WI38 (cell line): ENCODE results near the gene SPOCK1.

ENCODE experiments used
- H3K4me3 ChIP-seq: 2 replicates; pipeline ENCODE4 v1.5.1; 2011; ENCODE audit warnings: low read depth, mild to moderate bottlenecking, control low read depth, low read length
- TF ChIP-seq, protein P1 (sequence below): IDR thresholded peaks from 2 replicates; pipeline ENCODE4 v1.5.1; 2012; ENCODE audit warnings: low read depth, mild to moderate bottlenecking, control low read depth, low read length

SPOCK1 gene

DNA sequence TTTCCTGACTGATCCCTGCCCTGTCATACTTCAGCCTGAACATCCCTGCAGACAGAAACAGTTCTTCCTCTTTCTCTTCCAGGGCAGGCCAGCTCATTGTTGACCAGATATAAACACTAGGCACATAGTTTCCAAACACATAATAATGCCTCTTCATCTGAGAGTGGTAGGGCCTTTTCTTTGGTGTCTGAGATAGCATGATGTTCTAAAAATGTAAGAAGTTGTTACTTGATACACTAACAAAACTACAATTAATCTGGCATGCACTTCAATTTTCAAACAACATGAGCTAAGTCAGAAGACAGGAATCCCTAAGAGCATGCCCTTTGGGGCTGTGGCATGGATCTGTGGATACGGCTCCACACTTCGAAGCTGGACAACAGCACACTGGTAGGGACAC lies 246.6 kb downstream of the SPOCK1 start:
- no peak overlapping the region for H3K4me3 ChIP-seq
- TF ChIP-seq, protein P1, sequence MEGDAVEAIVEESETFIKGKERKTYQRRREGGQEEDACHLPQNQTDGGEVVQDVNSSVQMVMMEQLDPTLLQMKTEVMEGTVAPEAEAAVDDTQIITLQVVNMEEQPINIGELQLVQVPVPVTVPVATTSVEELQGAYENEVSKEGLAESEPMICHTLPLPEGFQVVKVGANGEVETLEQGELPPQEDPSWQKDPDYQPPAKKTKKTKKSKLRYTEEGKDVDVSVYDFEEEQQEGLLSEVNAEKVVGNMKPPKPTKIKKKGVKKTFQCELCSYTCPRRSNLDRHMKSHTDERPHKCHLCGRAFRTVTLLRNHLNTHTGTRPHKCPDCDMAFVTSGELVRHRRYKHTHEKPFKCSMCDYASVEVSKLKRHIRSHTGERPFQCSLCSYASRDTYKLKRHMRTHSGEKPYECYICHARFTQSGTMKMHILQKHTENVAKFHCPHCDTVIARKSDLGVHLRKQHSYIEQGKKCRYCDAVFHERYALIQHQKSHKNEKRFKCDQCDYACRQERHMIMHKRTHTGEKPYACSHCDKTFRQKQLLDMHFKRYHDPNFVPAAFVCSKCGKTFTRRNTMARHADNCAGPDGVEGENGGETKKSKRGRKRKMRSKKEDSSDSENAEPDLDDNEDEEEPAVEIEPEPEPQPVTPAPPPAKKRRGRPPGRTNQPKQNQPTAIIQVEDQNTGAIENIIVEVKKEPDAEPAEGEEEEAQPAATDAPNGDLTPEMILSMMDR: no peak

DNA sequence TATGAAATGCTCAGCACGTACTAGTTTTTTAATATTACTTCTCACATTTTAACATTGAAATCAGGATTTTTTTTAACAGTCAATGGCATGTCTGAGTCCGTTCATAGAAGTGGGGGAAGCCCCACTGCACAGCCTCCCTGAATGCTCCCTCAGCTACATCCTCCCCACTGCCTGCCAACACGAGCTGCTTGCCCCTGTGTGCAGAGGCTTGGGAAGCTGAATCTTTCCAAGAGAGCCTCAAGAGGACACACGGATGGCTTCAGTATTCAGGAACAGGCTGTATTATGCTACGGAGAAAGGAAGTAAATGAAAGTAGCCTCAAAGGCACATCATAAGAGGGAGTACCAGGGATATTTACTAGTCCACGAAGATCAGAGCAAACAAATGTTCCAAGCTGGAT lies 248.7 kb downstream of the SPOCK1 start:
- H3K4me3 ChIP-seq: no peak overlapping the region
- TF ChIP-seq, protein P1: no peak

DNA sequence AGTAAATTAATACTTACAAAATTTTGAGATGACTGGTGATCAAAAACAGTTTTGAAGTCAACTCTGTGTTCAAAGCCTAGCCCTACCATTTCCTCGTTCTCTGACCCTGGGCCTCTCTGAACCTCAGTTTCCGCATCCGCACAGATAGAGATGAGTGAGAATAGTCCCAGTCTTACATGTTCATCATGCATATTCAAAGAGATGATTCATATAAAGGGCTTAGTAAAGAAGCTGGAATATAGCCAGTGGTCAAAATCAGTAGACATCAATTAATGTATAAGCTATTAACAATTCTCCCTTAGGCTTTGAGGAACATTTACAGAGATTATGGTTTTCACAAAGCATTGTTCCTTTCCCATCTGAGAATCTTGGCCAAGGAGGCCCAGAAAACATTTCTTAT lies 250.6 kb downstream of the SPOCK1 start:
- TF ChIP-seq, protein P1: no peak

DNA sequence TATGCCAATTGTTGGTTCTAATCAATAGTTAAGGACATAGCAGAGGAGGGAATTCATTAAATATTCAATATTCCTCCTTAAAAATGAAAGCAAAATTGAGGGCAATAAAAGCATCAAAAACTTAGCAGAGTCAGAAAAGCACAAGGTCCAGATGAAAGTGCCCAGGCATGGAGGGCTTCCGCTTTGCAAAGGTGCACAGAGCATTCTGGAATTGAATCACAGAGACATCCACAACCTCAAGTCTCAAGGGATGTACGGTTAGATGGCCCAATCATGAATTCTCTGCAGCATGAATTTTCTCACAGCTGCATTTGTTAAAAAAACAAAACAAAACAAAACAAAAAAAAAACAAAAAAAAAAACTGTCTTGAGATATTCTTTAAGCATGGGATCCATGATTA lies 253.7 kb downstream of the SPOCK1 start:
- H3K4me3 ChIP-seq: no peak overlapping the region
- TF ChIP-seq, protein P1: no peak

More for the DNA sequence above, 250.6 kb downstream of the SPOCK1 start:
- no peak overlapping the region for H3K4me3 ChIP-seq

DNA sequence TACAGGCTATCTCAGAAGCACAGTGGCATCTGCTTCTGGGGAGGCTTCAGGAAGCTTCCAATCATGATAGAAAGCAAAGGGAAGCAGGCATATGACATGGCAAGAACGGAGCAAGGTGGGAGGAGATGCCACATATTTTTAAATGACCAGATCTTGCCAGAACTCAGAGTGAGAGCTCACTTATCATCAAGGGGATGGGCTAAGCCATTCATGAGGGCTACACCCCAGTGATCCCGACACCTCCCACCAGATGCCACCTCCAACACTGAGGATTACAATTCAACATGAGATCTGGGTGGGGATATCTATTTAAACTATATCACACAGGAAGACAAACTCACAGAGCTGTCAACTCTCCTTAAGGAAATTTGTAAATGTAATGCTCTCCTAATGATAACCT lies 258.8 kb downstream of the SPOCK1 start:
- no peak overlapping the region for H3K4me3 ChIP-seq
- TF ChIP-seq, protein P1: no peak

DNA sequence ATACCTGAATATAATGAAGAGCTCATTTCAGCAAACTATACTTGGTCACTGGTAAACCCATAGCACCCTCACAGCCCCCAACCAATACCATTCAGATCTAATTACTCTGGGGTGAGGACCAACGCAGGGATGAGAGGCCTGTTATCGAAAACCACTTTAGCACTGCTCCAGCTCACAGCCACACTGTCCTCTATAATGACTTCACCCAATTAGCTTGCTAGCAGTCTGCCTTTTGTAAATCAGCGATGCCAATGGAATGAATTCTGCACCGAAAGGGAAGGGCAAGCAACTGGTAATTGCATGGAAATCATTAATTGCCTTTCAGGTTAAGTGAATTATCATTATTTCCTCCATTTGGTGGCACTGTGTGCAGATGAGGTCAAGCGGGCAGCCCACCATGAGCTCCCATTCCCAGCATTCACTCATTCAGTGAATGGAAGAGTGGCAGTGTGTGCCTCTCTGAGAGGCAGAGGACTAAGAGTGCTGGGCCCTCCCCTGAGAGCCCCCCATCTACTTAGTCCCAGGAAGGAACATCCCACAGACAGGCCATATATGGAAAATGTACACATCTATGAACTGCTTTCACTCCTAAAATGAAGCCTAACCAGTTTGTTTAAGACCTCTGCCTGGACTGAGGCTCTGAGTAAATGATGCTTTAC lies 262.1 kb downstream of the SPOCK1 start:
- TF ChIP-seq, protein P1: no peak
- no peak overlapping the region for H3K4me3 ChIP-seq

DNA sequence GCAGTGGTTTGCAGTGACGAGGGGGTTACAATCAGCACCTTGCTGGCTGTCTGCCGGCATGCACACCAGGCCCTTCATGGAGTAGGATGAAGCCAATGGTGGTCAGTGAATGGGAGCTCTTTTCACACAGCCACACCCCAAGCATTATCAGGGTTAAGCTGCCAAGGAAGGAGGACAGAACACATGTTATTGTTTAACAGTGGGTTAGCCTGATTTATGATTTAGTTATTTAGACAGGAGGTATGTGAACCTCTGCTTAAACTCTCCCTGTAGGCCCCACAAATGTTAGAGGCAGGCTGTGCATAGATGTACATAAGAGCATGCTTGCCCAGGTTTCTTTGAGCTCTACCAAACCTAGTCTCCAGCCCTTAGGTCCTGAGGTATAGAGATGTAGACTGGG lies 262.9 kb downstream of the SPOCK1 start:
- TF ChIP-seq, protein P1: no peak
- no peak overlapping the region for H3K4me3 ChIP-seq
